Psoas muscle (tissue), 8 donors: ENCODE results near the gene COMMD9. TPM values are rescaled to one million over a fixed set of nuclear protein-coding genes. Genes with fewer than 3 reads are reported as not detected.
A peak's percentile ranks its signal among the peaks of the same experiment; 100 is the strongest.

Experiments
- ATAC-seq, 4 donors: fragments of 200-7000 bp; cut with Tn5 transposase; one replicate each; pipeline ENCODE4 v1.9.1; 2020; ENCODE audit warnings: moderate library complexity in 3 of 4, mild to moderate bottlenecking in 2 of 4
- DNase-seq, 2 donors: peaks; one replicate each; pipeline ENCODE4 v3.0.0-alpha.2; 2020
- H3K27ac ChIP-seq: fragments of 200-600 bp; one replicate; pipeline ENCODE4 v1.8.0; 2022
- H3K27me3 ChIP-seq, 3 donors: fragments of 200-600 bp in 1 of 3; one replicate each; pipeline versions ENCODE4 v1.6.1 to v1.8.0; 2013 to 2022; ENCODE audit warnings: low read length in 2 of 3, mild to moderate bottlenecking in 2 of 3, moderate library complexity in 1 of 3; ENCODE audit not compliant: insufficient read depth in 3 of 3
- H3K36me3 ChIP-seq, 2 donors: fragments of 200-600 bp in 1 of 2; one replicate each; pipeline versions ENCODE4 v1.6.1 to v1.8.0; 2013 to 2022; ENCODE audit warnings: low read depth in 1 of 2, mild to moderate bottlenecking in 1 of 2, moderate library complexity in 1 of 2; ENCODE audit not compliant: insufficient read depth in 1 of 2
- H3K4me1 ChIP-seq: fragments of 200-600 bp; one replicate; pipeline ENCODE4 v1.8.0; 2022
- H3K4me3 ChIP-seq: fragments of 200-600 bp; one replicate; pipeline ENCODE4 v1.8.0; 2022; ENCODE audit warnings: mild to moderate bottlenecking
- H3K9me3 ChIP-seq: fragments of 200-600 bp; one replicate; pipeline ENCODE4 v1.8.0; 2022
- WGBS, 3 donors: extraction: QIAGEN DNeasy Blood & Tissue Kit; methylation state at CpG; one replicate each; pipeline versions ENCODE4 v1.1.6 to v1.1.7; 2013; 5-methylcytosine and 5-hydroxymethylcytosine counted together
- intact Hi-C, 2 donors: fragments of 100-400 bp; cut with DNase I; formaldehyde crosslinking; loops; one replicate each; pipeline versions ENCODE4 v1.11.0 to v1.14.2; 2022
- polyA plus RNA-seq, 3 donors: library from polyadenylated mRNA; stranded (reverse); fragments of 200-250 nt; gene quantifications; one replicate each; pipeline ENCODE4 v1.2.3, GENCODE V29; 2013
- total RNA-seq, 4 donors: library from RNA; stranded (reverse); fragmentation: NEBNext Ultra II Directional in 2 of 4; extraction: Animal tissue kit (Norgen Biotek cat#: 25700) in 2 of 4; gene quantifications; one replicate each; pipeline versions ENCODE4 v1.2.1 to v1.2.4, GENCODE V29; 2021 to 2023
- TF ChIP-seq, protein P1 (sequence below): fragments of 200-600 bp; IDR thresholded peaks from one replicate; pipeline ENCODE4 v1.8.0; 2022; ENCODE audit warnings: antibody characterized with exemption
- donor health status: healthy with polysubstance abuse.
- donor health status: DM: no; HTN: no; CAD: no; lungs with moderate emphysema.
- donor health status: Bipolar disorder and iron deficiency.
- donor health status: healthy.
- donor health status: DM: yes; HTN: yes; CAD: no.
- donor health status: DM: no; HTN: no; CAD: no.
- donor health status: DM: no; HTN: no; CAD: no.
- donor health status: DM: yes; HTN: yes; CAD: no.

COMMD9 gene
- total and polyA plus RNA-seq, 7 donors, result 52.1 to 79.6 (median 65.8) TPM

DNA sequence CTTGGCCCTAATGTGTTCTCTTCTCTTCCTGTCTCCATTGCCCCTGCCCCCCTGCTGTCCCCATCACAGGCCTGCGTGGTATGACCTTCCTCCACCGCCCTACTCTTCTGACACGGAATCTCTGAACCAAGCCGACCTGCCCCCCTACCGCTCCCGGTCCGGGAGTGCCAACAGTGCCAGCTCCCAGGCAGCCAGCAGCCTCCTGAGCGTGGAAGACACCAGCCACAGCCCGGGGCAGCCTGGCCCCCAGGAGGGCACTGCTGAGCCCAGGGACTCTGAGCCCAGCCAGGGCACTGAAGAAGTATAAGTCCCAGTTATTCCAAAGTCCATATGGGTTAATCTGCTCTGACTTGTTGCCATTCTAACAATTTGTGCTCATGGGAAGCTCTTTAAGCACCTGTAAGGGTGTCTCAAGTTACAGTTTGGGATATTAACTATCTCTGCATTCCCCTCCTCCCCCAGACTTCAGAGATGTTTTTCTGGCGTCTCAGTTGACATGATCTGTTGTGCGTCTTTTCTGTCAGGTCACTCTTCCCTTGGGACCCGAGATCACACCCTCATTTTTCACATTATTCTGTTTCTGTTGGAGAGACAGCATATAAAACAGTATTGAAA, 60.0 kb downstream of the COMMD9 start:
- ATAC-seq, result peak in 3 of 4 donors; percentile 13 to 51 (median 18)
- TF ChIP-seq, protein P1, sequence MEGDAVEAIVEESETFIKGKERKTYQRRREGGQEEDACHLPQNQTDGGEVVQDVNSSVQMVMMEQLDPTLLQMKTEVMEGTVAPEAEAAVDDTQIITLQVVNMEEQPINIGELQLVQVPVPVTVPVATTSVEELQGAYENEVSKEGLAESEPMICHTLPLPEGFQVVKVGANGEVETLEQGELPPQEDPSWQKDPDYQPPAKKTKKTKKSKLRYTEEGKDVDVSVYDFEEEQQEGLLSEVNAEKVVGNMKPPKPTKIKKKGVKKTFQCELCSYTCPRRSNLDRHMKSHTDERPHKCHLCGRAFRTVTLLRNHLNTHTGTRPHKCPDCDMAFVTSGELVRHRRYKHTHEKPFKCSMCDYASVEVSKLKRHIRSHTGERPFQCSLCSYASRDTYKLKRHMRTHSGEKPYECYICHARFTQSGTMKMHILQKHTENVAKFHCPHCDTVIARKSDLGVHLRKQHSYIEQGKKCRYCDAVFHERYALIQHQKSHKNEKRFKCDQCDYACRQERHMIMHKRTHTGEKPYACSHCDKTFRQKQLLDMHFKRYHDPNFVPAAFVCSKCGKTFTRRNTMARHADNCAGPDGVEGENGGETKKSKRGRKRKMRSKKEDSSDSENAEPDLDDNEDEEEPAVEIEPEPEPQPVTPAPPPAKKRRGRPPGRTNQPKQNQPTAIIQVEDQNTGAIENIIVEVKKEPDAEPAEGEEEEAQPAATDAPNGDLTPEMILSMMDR, result no peak
- Histone ChIP-seq H3K4me1 (peaks cover 5% of the 10 kb centered on the region), H3K36me3 (peaks cover 0 to 5% of the 10 kb centered on the region in 2 donors), H3K27me3 (no peaks in the 10 kb centered on the region), H3K27ac (no peak overlapping the region), H3K9me3 (no peaks in the 10 kb centered on the region), H3K4me3 (no peak overlapping the region)
- no peak for DNase-seq
- 61 to 92% (median 66%) methylated on average over 12 of the region's 12 CpGs for WGBS, 3 donors
- intact Hi-C loops, result no loop called here

DNA sequence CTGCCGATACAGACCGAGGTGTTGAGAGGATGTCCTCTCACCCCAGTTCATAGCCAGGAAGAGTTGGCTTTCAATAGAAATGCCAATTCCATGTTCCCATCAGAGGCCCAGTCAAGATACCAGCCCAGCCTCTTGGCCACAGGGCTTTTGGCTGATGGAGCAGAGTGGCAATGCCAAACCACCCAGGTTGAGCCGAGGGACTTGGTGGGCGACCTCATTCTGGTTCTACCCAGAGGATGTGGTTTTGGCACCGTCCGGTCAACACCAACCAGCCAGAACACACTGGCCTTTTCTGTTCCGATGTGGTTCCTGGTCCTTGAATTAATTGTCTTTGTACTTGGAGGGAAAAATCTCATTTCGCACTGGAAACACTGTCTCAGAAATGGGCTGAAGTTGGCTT, 60.5 kb downstream of the COMMD9 start:
- peak; percentile 26 to 78 (median 58) for ATAC-seq
- intact Hi-C loops, result no loop called here
- DNase-seq, result peak in 1 of 2 donors; percentile 37
- Histone ChIP-seq H3K4me1 (peaks cover 5% of the 10 kb centered on the region), H3K9me3 (no peaks in the 10 kb centered on the region), H3K36me3 (peaks cover 0 to 5% of the 10 kb centered on the region in 2 donors), H3K4me3 (no peak overlapping the region), H3K27ac (no peak overlapping the region), H3K27me3 (no peaks in the 10 kb centered on the region)
- WGBS, 3 donors, result 55 to 76% (median 57%) methylated on average over 8 of the region's 8 CpGs
- TF ChIP-seq, protein P1, result no peak

DNA sequence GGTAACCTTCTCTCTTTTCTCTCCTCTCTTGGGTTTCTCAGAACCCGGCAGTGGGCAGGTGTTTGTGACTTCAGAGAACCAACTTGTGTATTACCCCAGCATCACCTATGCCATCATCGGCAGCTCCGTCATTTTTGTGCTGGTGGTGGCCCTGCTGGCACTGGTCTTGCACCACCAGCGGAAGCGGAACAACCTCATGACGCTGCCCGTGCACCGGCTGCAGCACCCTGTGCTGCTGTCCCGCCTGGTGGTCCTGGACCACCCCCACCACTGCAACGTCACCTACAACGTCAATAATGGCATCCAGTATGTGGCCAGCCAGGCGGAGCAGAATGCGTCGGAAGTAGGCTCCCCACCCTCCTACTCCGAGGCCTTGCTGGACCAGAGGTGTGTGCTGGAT, 62.2 kb downstream of the COMMD9 start:
- Histone ChIP-seq H3K27me3 (no peaks in the 10 kb centered on the region), H3K4me3 (no peak overlapping the region), H3K4me1 (peaks cover 5% of the 10 kb centered on the region), H3K9me3 (no peaks in the 10 kb centered on the region), H3K36me3 (peaks cover 0 to 5% of the 10 kb centered on the region in 2 donors), H3K27ac (no peak overlapping the region)
- DNase-seq (no peak), ATAC-seq (no peak)
- TF ChIP-seq, protein P1, result no peak
- WGBS, 3 donors, result 97 to 98% (median 97%) methylated on average over 15 of the region's 15 CpGs
- intact Hi-C loops, result no loop called here

DNA sequence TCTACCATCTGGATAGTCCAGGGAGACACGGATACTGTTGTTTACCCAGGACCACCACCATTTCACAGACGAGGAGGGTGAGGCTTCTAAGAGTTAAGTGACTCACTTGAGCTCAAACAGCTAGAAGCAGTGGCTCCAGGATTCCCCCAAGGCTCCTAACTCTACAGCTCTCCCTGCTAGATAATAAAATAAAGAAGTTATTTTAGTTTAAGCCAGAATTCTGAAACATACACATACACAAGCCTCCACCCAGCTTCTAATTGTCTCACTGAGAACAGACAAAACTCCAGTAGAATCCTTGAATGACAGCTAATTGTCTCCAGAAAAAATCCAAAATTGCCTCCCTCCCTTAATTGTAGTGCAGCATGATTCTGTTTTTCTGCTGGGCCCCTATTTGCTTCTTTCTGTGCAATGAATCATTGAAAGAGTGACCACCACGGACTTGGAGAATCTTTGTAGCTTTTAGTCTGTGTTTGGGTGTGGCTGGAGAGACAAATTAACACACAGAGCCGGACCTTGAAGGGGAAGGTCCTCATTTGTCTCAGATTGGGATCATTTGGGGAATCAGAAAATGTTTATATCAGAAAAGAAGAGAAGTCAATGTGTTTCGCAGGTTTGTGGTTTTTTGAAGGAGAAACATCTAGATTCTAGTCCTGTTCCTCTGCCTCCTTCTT, 64.9 kb downstream of the COMMD9 start:
- intact Hi-C loops, result no loop called here
- DNase-seq, result no peak
- Histone ChIP-seq H3K27me3 (no peaks in the 10 kb centered on the region), H3K4me3 (no peak overlapping the region), H3K27ac (no peak overlapping the region), H3K4me1 (peaks cover 4% of the 10 kb centered on the region), H3K9me3 (peaks cover 13% of the 10 kb centered on the region), H3K36me3 (peaks cover 0 to 5% of the 10 kb centered on the region in 2 donors)
- TF ChIP-seq, protein P1, result no peak
- WGBS, 3 donors, result 78 to 80% (median 79%) methylated on average over 5 of the region's 5 CpGs
- ATAC-seq, result no peak
